HL-60 (cell line): ENCODE results near the gene ACTL10.

ENCODE experiments used
- CTCF ChIP-seq: IDR thresholded peaks from one replicate; pipeline ENCODE4 v1.5.1; 2011; ENCODE audit warnings: low read length, control low read depth, inconsistent platforms; ENCODE audit not compliant: insufficient read depth
- POLR2AphosphoS5 ChIP-seq: IDR thresholded peaks from 2 replicates; pipeline ENCODE4 v1.6.1; 2012; ENCODE audit warnings: low read depth
- SPI1 ChIP-seq: IDR thresholded peaks from 2 replicates; pipeline ENCODE4 v1.6.1; 2012; ENCODE audit warnings: low read depth, mild to moderate bottlenecking, borderline replicate concordance

- TF ChIP-seq CTCF (no peak), SPI1 (no peak), POLR2AphosphoS5 (no peak)
These were observed 22.8 kb downstream of the ACTL10 start for GRCh38 chr20:33689493-33689892.
